B cell (primary cell): ENCODE results near the gene GRM8.

Source experiments
- EZH2 ChIP-seq: IDR thresholded peaks from 2 replicates; pipeline ENCODE4 v1.6.1; 2012; ENCODE audit warnings: borderline replicate concordance, low read depth, mild to moderate bottlenecking, moderate library complexity, low read length; ENCODE audit not compliant: insufficient read depth, poor library complexity, severe bottlenecking
- TF ChIP-seq, protein P1 (sequence below): fragments of 200-600 bp; IDR thresholded peaks from one replicate; pipeline ENCODE4 v1.8.0; 2022; ENCODE audit warnings: antibody characterized with exemption, mild to moderate bottlenecking

DNA sequence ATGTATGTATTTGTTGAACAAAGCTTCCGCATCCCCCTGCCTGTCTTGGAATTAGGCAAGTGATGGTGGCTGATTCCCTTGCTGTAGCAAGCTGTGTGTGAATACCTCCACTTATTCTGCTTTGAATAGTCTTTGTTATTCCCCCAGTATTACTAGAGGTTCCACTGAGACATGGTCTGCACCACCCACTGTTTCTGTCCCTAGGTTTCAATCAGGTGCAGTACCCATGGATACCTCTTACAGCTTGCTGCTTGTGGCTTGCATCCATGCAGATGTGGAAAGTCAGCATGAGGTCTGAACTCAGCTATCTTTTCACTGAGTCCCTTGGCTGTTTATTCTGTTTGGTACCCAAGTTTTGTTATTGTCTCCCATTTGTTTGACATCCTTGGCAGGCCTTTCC lies 447.4 kb downstream of the GRM8 start:
- TF ChIP-seq, protein P1, sequence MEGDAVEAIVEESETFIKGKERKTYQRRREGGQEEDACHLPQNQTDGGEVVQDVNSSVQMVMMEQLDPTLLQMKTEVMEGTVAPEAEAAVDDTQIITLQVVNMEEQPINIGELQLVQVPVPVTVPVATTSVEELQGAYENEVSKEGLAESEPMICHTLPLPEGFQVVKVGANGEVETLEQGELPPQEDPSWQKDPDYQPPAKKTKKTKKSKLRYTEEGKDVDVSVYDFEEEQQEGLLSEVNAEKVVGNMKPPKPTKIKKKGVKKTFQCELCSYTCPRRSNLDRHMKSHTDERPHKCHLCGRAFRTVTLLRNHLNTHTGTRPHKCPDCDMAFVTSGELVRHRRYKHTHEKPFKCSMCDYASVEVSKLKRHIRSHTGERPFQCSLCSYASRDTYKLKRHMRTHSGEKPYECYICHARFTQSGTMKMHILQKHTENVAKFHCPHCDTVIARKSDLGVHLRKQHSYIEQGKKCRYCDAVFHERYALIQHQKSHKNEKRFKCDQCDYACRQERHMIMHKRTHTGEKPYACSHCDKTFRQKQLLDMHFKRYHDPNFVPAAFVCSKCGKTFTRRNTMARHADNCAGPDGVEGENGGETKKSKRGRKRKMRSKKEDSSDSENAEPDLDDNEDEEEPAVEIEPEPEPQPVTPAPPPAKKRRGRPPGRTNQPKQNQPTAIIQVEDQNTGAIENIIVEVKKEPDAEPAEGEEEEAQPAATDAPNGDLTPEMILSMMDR = no peak
- TF ChIP-seq EZH2 = no peak
